Heart right ventricle (tissue), 16 donors: ENCODE data around the gene FRMD3. TPM values are rescaled to one million over a fixed set of nuclear protein-coding genes. Genes with fewer than 3 reads are reported as not detected.

Experiments used
- ATAC-seq, 8 donors: fragments of 200-7000 bp; cut with Tn5 transposase; one replicate each; pipeline ENCODE4 v1.9.1; 2020; ENCODE audit warnings: mild to moderate bottlenecking in 8 of 8, moderate library complexity in 8 of 8, moderate number of reproducible peaks in 1 of 8
- DNase-seq, 2 donors: peaks; one replicate each; pipeline ENCODE4 v3.0.0-alpha.2; 2020
- H3K27ac ChIP-seq, 10 donors: fragments of 200-600 bp; sonication (generic) in 2 of 10; one replicate each; pipeline versions ENCODE4 v1.5.0 to v1.8.0; 2020 to 2022; ENCODE audit warnings: mild to moderate bottlenecking in 3 of 10
- H3K27me3 ChIP-seq, 7 donors: fragments of 200-600 bp; one replicate each; pipeline ENCODE4 v1.8.0; 2021 to 2022; ENCODE audit warnings: mild to moderate bottlenecking in 2 of 7
- H3K36me3 ChIP-seq, 9 donors: fragments of 200-600 bp; sonication (generic) in 1 of 9; one replicate each; pipeline versions ENCODE4 v1.5.0 to v1.8.0; 2020 to 2022; ENCODE audit warnings: mild to moderate bottlenecking in 2 of 9
- H3K4me1 ChIP-seq, 9 donors: fragments of 200-600 bp; sonication (generic) in 1 of 9; one replicate each; pipeline versions ENCODE4 v1.5.0 to v1.8.0; 2020 to 2022; ENCODE audit warnings: mild to moderate bottlenecking in 4 of 9
- H3K4me3 ChIP-seq, 10 donors: fragments of 200-600 bp; sonication (generic) in 2 of 10; one replicate each; pipeline versions ENCODE4 v1.5.0 to v1.8.0; 2020 to 2022; ENCODE audit warnings: mild to moderate bottlenecking in 7 of 10, moderate library complexity in 2 of 10
- H3K9me3 ChIP-seq, 11 donors: fragments of 200-600 bp in 10 of 11; sonication (generic) in 2 of 11; one replicate each; pipeline versions ENCODE4 v1.5.0 to v1.8.0; 2013 to 2022; ENCODE audit warnings: mild to moderate bottlenecking in 2 of 11, control low read depth in 1 of 11, moderate library complexity in 1 of 11
- CTCF ChIP-seq, 9 donors: fragments of 200-600 bp; sonication (generic) in 2 of 9; IDR thresholded peaks; one replicate each; pipeline versions ENCODE4 v1.5.0 to v1.8.0; 2021 to 2022; ENCODE audit warnings: antibody characterized with exemption in 9 of 9, mild to moderate bottlenecking in 5 of 9, moderate library complexity in 1 of 9
- WGBS, 2 donors: extraction: QIAGEN DNeasy Blood & Tissue Kit; methylation state at CpG; one replicate each; pipeline ENCODE4 v1.1.7; 2013; ENCODE audit warnings: inconsistent platforms in 1 of 2; 5-methylcytosine and 5-hydroxymethylcytosine counted together
- intact Hi-C, 10 donors: fragments of 100-400 bp; cut with DNase I; formaldehyde crosslinking; loops; one replicate each; pipeline versions ENCODE4 v1.11.1 to v1.14.2; 2022
- polyA plus RNA-seq, 2 donors: library from polyadenylated mRNA; stranded (reverse); fragments of 200-250 nt; gene quantifications; one replicate each; pipeline ENCODE4 v1.2.3, GENCODE V29; 2013
- total RNA-seq, 10 donors: library from RNA; stranded (reverse); fragmentation: NEBNext Ultra II Directional in 3 of 10; extraction: Animal tissue kit (Norgen Biotek cat#: 25700) in 3 of 10; gene quantifications; one replicate each; pipeline versions ENCODE4 v1.2.1 to v1.2.4, GENCODE V29; 2021 to 2023
- donor health status: Arrhythmogenic right ventricular cardiomyopathy.
- donor health status: ischemic (EF 13 %, LVEDD 7.1; RV severe dilation, severe dysfunction).
- donor health status: healthy with polysubstance abuse.
- donor health status: DM: no; HTN: yes; CAD: no.
- donor health status: DM: no; HTN: no; CAD: no.
- donor health status: ischemic (EF 25% LVEDD 6.9; RV normal size, moderate dysfunction).
- donor health status: ischemic (EF 25% LVEDD 5.7; RV mildly dilated, moderate dysfunction).
- donor health status: healthy.
- donor health status: DM: yes; HTN: yes; CAD: no.
- donor health status: Ischemic cardiomyopathy.
- donor health status: ischemic (EF 35%, LVEDD 5.7; RV mildly dilated, moderate dysfunction).
- donor health status: nonischemic (EF 11% LVEDD 7.7; RV severe dilation, severe dysfunction).
- donor health status: DM: yes; HTN: yes; CAD: no.
- donor health status: PGD.
- donor health status: ischemic (EF 29% LVEDD 5.4; RV normal size, mild dysfunction).
- donor health status: nonischemic (EF 23%, LVEDD 6.1; RV moderate dilation, normal function).

FRMD3 gene
- total and polyA plus RNA-seq, 12 donors: 23.1 to 145 (median 98.8) TPM

- no peak overlapping the region for H3K4me3 ChIP-seq
- intact Hi-C loops: loop anchor here in 2 of 10 donors (10.0 kb wide), 2 partner anchors 51 to 89 kb away; partner anchors contain the start of gene FRMD3 (in 1 of the 2)
- H3K27me3 ChIP-seq: no peaks in the 10 kb centered on the region
- no peak for TF ChIP-seq CTCF (IDR thresholded peaks at IDR 0.05)
- ATAC-seq (no peak), DNase-seq (no peak)
- H3K27ac ChIP-seq: peak overlapping the region in 5 of 10 donors; percentile 14 to 61 (median 32)
- H3K9me3 ChIP-seq: no peaks in the 10 kb centered on the region
- peaks cover 4 to 70% (median 30%) of the 10 kb centered on the region in 9 donors for H3K4me1 ChIP-seq
- WGBS, 2 donors: 78 to 85% methylated on average over 6 of the region's 6 CpGs
- H3K36me3 ChIP-seq: no peaks in the 10 kb centered on the region
Measured at GRCh38 chr9:83445703-83446265, 92.4 kb downstream of the FRMD3 start.

GRCh38 chr9:83444110-83444509, 94.1 kb downstream of the FRMD3 start:
- Histone ChIP-seq H3K4me3 (no peak overlapping the region), H3K27ac (peak overlapping the region in 7 of 10 donors; percentile 3 to 61 (median 32)), H3K27me3 (no peaks in the 10 kb centered on the region), H3K9me3 (no peaks in the 10 kb centered on the region), H3K4me1 (peaks cover 4 to 65% (median 33%) of the 10 kb centered on the region in 9 donors), H3K36me3 (no peaks in the 10 kb centered on the region)
- ATAC-seq: peak; percentile 58 to 80 (median 64)
- intact Hi-C loops: loop anchor here in 2 of 10 donors (10.0 kb wide), 2 partner anchors 49 to 91 kb away; partner anchors contain the start of gene FRMD3 (in 1 of the 2)
- WGBS, 2 donors: 52 to 54% methylated on average over 4 of the region's 4 CpGs
- TF ChIP-seq CTCF (IDR thresholded peaks at IDR 0.05): no peak
- DNase-seq: peak; percentile 66 to 67

GRCh38 chr9:83441390-83441789, 96.8 kb downstream of the FRMD3 start:
- ATAC-seq (no peak), DNase-seq (no peak)
- Histone ChIP-seq H3K9me3 (no peaks in the 10 kb centered on the region), H3K27me3 (no peaks in the 10 kb centered on the region), H3K4me1 (peaks cover 4 to 48% (median 31%) of the 10 kb centered on the region in 9 donors), H3K4me3 (no peak overlapping the region), H3K27ac (peak overlapping the region in 6 of 10 donors; percentile 12 to 56 (median 43)), H3K36me3 (no peaks in the 10 kb centered on the region)
- intact Hi-C loops: loop anchor here in 2 of 10 donors (10.0 kb wide), 2 partner anchors 47 to 93 kb away; partner anchors contain the start of gene FRMD3 (in 1 of the 2)
- TF ChIP-seq CTCF (IDR thresholded peaks at IDR 0.05): no peak
- 60 to 67% methylated on average over 3 of the region's 3 CpGs for WGBS, 2 donors

GRCh38 chr9:83440641-83441040, 97.6 kb downstream of the FRMD3 start:
- WGBS, 2 donors: 75 to 77% methylated on average over 5 of the region's 5 CpGs
- Histone ChIP-seq H3K4me1 (peaks cover 4 to 42% (median 30%) of the 10 kb centered on the region in 9 donors), H3K9me3 (no peaks in the 10 kb centered on the region), H3K4me3 (no peak overlapping the region), H3K27me3 (no peaks in the 10 kb centered on the region), H3K36me3 (no peaks in the 10 kb centered on the region), H3K27ac (peak overlapping the region in 1 of 10 donors; percentile 56)
- intact Hi-C loops: loop anchor here in 2 of 10 donors (10.0 kb wide), 2 partner anchors 46 to 94 kb away; partner anchors contain the start of gene FRMD3 (in 1 of the 2)
- ATAC-seq (peak in 1 of 8 donors; percentile 21), DNase-seq (no peak)
- no peak for TF ChIP-seq CTCF (IDR thresholded peaks at IDR 0.05)
